ENCODE results near the gene SHLD2. TPM values are rescaled to one million over a fixed set of nuclear protein-coding genes. Genes with fewer than 3 reads are reported as not detected.
A peak's percentile ranks its signal among the peaks of the same experiment; 100 is the strongest.

Gene SHLD2
- total and polyA plus RNA-seq, 2 of the 13 experiments (the other 11 are each of a cell fraction or from before 2014, with no cell fraction given): 25.7 to 53.7 TPM

GRCh38 chr10:87085537-87085936 lies 9.5 kb upstream of the SHLD2 start:
- BruUV-seq (replicated peaks): no TSS peak
- H3K27me3 ChIP-seq (ENCODE audit: control insufficient read depth in 1 of 2, insufficient read depth in 2 of 2, low read length in 2 of 2): no peaks in the 10 kb centered on the region
- DNase-seq (ENCODE audit: low spot score) (no peak), FAIRE-seq (no peak), ATAC-seq (no peak)
- H3K27ac ChIP-seq (ENCODE audit: extremely low read length, insufficient read depth, low read length): no peak overlapping the region
- TF ChIP-seq RBFOX2 (IDR thresholded peaks at IDR 0.05; ENCODE audit: low read depth, low read length) (peak; percentile 64), DRAP1 (CRISPR knock-in tag; IDR thresholded peaks at IDR 0.05) (no peak)
- no peaks in the 10 kb centered on the region for H3K9me3 ChIP-seq (ENCODE audit: low read length)
- WGBS (ENCODE audit: low lambda C conversion rate): 89% methylated on average over 1 of the region's 1 CpG
- POLR2A ChIA-PET: interaction anchor here (3.3 kb wide), 1 partner anchor 8 kb away, joined by 14 read pairs; no protein-coding TSS in a partner anchor
- H4K20me1 ChIP-seq (ENCODE audit: insufficient read depth, low read length): peaks cover 75% of the 10 kb centered on the region
- H2AFZ ChIP-seq (ENCODE audit: low read length): no peak overlapping the region
- H3K9ac ChIP-seq (ENCODE audit: insufficient read depth, low read depth, low read length): no peak overlapping the region
- H3K4me2 ChIP-seq (ENCODE audit: low read depth, low read length): 0 out of 2 replicates have a peak overlapping the region, but pooled peaks have one; percentile 26
- intact Hi-C loops (cut with micrococcal nuclease; ENCODE audit: unreplicated experiment) (no loop called here), in situ Hi-C loops (cut with HindIII; ENCODE audit: extremely low pct_ligation_motif_present, low pct_unique_long_range_greater_than_20kb) (no loop called here)
- H3K4me3 ChIP-seq (replicated peaks in 1 of 3; ENCODE audit: insufficient read depth in 1 of 3, low read depth in 2 of 3, low read length in 3 of 3): no peak overlapping the region
- peaks cover 89% of the 10 kb centered on the region for H3K4me1 ChIP-seq (ENCODE audit: insufficient read depth, low read length)
- peaks cover 86% of the 10 kb centered on the region for H3K79me2 ChIP-seq (ENCODE audit: insufficient read depth, low read length)
- CTCF ChIA-PET (ENCODE audit: low intra/inter-chr PET ratio, low total read pairs): no interaction called here
- H3K36me3 ChIP-seq (replicated peaks in 1 of 2; ENCODE audit: control insufficient read depth in 1 of 2, insufficient read depth in 2 of 2, low read length in 2 of 2): peaks cover 2 to 30% of the 10 kb centered on the region in 2 experiments

GRCh38 chr10:87089746-87090145 lies 5.3 kb upstream of the SHLD2 start:
- peak overlapping the region in 2 of 3 experiments; percentile 23 to 90; a peak in 2 of 6 replicates for H3K4me3 ChIP-seq (replicated peaks in 1 of 3; ENCODE audit: insufficient read depth in 1 of 3, low read depth in 2 of 3, low read length in 3 of 3)
- in situ Hi-C loops (cut with HindIII; ENCODE audit: extremely low pct_ligation_motif_present, low pct_unique_long_range_greater_than_20kb) (no loop called here), intact Hi-C loops (cut with micrococcal nuclease; ENCODE audit: unreplicated experiment) (no loop called here)
- FAIRE-seq (no peak), ATAC-seq (no peak), DNase-seq (ENCODE audit: low spot score) (no peak)
- ChIA-PET CTCF (ENCODE audit: low intra/inter-chr PET ratio, low total read pairs) (no interaction called here), POLR2A (no interaction called here)
- H3K4me1 ChIP-seq (ENCODE audit: insufficient read depth, low read length): peaks cover 66% of the 10 kb centered on the region
- peak overlapping the region; percentile 44 for H3K9ac ChIP-seq (ENCODE audit: insufficient read depth, low read depth, low read length)
- H3K79me2 ChIP-seq (ENCODE audit: insufficient read depth, low read length): peaks cover 94% of the 10 kb centered on the region
- H3K36me3 ChIP-seq (replicated peaks in 1 of 2; ENCODE audit: control insufficient read depth in 1 of 2, insufficient read depth in 2 of 2, low read length in 2 of 2): peaks cover 2 to 30% of the 10 kb centered on the region in 2 experiments
- 74% methylated on average over 4 of the region's 4 CpGs for WGBS (ENCODE audit: low lambda C conversion rate)
- TF ChIP-seq ASH2L (IDR thresholded peaks at IDR 0.05; ENCODE audit: insufficient read length, low read depth, low read length): no peak
- no peaks in the 10 kb centered on the region; a peak in 1 of 5 replicates for H3K27me3 ChIP-seq (ENCODE audit: control insufficient read depth in 1 of 2, insufficient read depth in 2 of 2, low read length in 2 of 2)
- H4K20me1 ChIP-seq (ENCODE audit: insufficient read depth, low read length): peaks cover 69% of the 10 kb centered on the region
- peak overlapping the region; percentile 28 for H3K27ac ChIP-seq (ENCODE audit: extremely low read length, insufficient read depth, low read length)
- no peak overlapping the region for H2AFZ ChIP-seq (ENCODE audit: low read length)
- H3K9me3 ChIP-seq (ENCODE audit: low read length): no peaks in the 10 kb centered on the region
- no TSS peak for BruUV-seq (replicated peaks)
- H3K4me2 ChIP-seq (ENCODE audit: low read depth, low read length): peak overlapping the region; percentile 84
